SU-DHL-6 (cell line): Measurements from ENCODE around the gene PTPRA.

ENCODE experiments used
- H2AFZ ChIP-seq: fragments of 200-600 bp; sonication (generic); 2 replicates; pipeline ENCODE4 v1.6.1; 2014; ENCODE audit warnings: low read depth, mild to moderate bottlenecking, moderate library complexity, mixed read lengths, antibody characterized with exemption, low read length; ENCODE audit not compliant: severe bottlenecking
- H3F3A ChIP-seq: fragments of 200-600 bp; shearing (Covaris generic); 2 replicates; pipeline ENCODE4 v1.6.0; 2016; ENCODE audit warnings: antibody characterized with exemption, mild to moderate bottlenecking; ENCODE audit not compliant: insufficient read depth
- H3K27ac ChIP-seq: fragments of 200-600 bp; sonication (generic); 2 replicates; pipeline ENCODE4 v1.5.1; 2016; ENCODE audit warnings: low read depth, mild to moderate bottlenecking, low read length, moderate library complexity, mixed read lengths
- H3K27me3 ChIP-seq: fragments of 200-600 bp; sonication (generic), shearing (Covaris generic); 2 replicates; pipeline ENCODE4 v1.6.0; 2014; ENCODE audit warnings: mild to moderate bottlenecking, low read length
- H3K36me3 ChIP-seq: fragments of 200-600 bp; sonication (generic); 2 replicates; pipeline ENCODE4 v1.6.1; 2014; ENCODE audit warnings: mild to moderate bottlenecking, low read length, mixed read lengths
- H3K4me2 ChIP-seq: fragments of 300-600, 200-600 bp; shearing (Covaris generic), sonication (generic); 2 replicates; pipeline ENCODE4 v1.6.0; 2014; ENCODE audit warnings: low read length, low read depth, mild to moderate bottlenecking; ENCODE audit not compliant: poor library complexity, severe bottlenecking
- H3K4me3 ChIP-seq: fragments of 200-600 bp; sonication (generic); 2 replicates; pipeline ENCODE4 v1.5.1; 2014; ENCODE audit warnings: antibody characterized with exemption, low read length, mild to moderate bottlenecking, mixed read lengths; ENCODE audit not compliant: insufficient read depth, poor library complexity, severe bottlenecking
- H3K79me2 ChIP-seq: fragments of 200-600 bp; sonication (generic); 2 replicates; pipeline ENCODE4 v1.6.1; 2014; ENCODE audit warnings: mild to moderate bottlenecking, low read length, moderate library complexity; ENCODE audit not compliant: insufficient read depth
- H3K9ac ChIP-seq: fragments of 200-600 bp; sonication (generic); 2 replicates; pipeline ENCODE4 v1.7.0; 2014; ENCODE audit warnings: mild to moderate bottlenecking, low read length
- H3K9me2 ChIP-seq: fragments of 200-600 bp; sonication (generic); replicated peaks from 2 replicates; pipeline ENCODE4 v1.6.1; 2014; ENCODE audit warnings: low read length; ENCODE audit not compliant: insufficient read depth
- H3K9me3 ChIP-seq: fragments of 200-600 bp; sonication (generic); 2 replicates; pipeline ENCODE4 v1.6.1; 2014; ENCODE audit warnings: low read length, mixed read lengths; ENCODE audit not compliant: insufficient read depth
- H4K20me1 ChIP-seq: fragments of 200-600 bp; sonication (generic); 2 replicates; pipeline ENCODE4 v1.6.1; 2014; ENCODE audit warnings: low read depth, mild to moderate bottlenecking, antibody characterized with exemption, low read length, moderate library complexity, mixed read lengths
- EZH2phosphoT487 ChIP-seq: fragments of 200-600 bp; sonication (generic), shearing (Covaris generic); conservative IDR thresholded peaks from 2 replicates; pipeline ENCODE4 v1.6.1; 2018; ENCODE audit warnings: mild to moderate bottlenecking, antibody characterized with exemption, low read length, moderate library complexity, mixed read lengths
- TF ChIP-seq, protein P1 (sequence below): fragments of 200-600 bp; sonication (generic); IDR thresholded peaks from one replicate; pipeline ENCODE4 v1.5.1; 2017; ENCODE audit warnings: antibody characterized with exemption, mild to moderate bottlenecking, low read length, moderate library complexity; ENCODE audit not compliant: insufficient read depth, poor library complexity, severe bottlenecking

The PTPRA gene

DNA sequence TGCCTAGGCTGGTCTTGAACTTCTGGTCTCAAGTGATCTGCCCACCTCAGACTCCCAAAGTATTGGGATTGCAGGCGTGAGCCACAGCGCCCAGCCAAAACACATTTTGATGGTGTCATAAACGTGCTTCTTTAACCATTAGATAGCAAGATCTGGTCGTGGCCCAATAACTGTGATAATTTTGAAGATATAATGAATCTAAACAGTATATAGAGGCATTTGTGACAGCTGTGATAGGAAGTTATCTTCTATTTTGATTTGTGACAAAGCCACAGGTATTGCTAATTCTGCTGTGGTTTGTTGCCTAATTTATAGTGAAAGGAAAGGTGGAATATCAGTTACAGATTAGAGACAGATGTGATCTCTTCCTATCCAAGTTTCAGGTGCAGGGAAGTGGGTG lies 197.4 kb downstream of the PTPRA start:
- Histone ChIP-seq H3K79me2 (no peaks in the 10 kb centered on the region), H4K20me1 (no peaks in the 10 kb centered on the region), H3K27ac (no peak overlapping the region), H3K4me2 (no peak overlapping the region), H3F3A (no peaks in the 10 kb centered on the region), H3K27me3 (no peaks in the 10 kb centered on the region), H3K9me2 (no peaks in the 10 kb centered on the region), H2AFZ (no peak overlapping the region), H3K4me3 (no peak overlapping the region), H3K9me3 (no peaks in the 10 kb centered on the region), H3K9ac (no peak overlapping the region), H3K36me3 (no peaks in the 10 kb centered on the region)
- TF ChIP-seq, protein P1, sequence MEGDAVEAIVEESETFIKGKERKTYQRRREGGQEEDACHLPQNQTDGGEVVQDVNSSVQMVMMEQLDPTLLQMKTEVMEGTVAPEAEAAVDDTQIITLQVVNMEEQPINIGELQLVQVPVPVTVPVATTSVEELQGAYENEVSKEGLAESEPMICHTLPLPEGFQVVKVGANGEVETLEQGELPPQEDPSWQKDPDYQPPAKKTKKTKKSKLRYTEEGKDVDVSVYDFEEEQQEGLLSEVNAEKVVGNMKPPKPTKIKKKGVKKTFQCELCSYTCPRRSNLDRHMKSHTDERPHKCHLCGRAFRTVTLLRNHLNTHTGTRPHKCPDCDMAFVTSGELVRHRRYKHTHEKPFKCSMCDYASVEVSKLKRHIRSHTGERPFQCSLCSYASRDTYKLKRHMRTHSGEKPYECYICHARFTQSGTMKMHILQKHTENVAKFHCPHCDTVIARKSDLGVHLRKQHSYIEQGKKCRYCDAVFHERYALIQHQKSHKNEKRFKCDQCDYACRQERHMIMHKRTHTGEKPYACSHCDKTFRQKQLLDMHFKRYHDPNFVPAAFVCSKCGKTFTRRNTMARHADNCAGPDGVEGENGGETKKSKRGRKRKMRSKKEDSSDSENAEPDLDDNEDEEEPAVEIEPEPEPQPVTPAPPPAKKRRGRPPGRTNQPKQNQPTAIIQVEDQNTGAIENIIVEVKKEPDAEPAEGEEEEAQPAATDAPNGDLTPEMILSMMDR: no peak
- no peak for TF ChIP-seq EZH2phosphoT487

GRCh38 chr20:3071266-3071609 lies 198.0 kb downstream of the PTPRA start:
- no peaks in the 10 kb centered on the region for H3K9me2 ChIP-seq
- no peaks in the 10 kb centered on the region for H3K9me3 ChIP-seq
- no peaks in the 10 kb centered on the region for H3K27me3 ChIP-seq
- no peak overlapping the region for H3K9ac ChIP-seq
- no peaks in the 10 kb centered on the region for H3F3A ChIP-seq
- H3K79me2 ChIP-seq: no peaks in the 10 kb centered on the region
- no peak overlapping the region for H3K27ac ChIP-seq
- H2AFZ ChIP-seq: no peak overlapping the region
- no peaks in the 10 kb centered on the region for H4K20me1 ChIP-seq
- H3K36me3 ChIP-seq: no peaks in the 10 kb centered on the region
- no peak overlapping the region for H3K4me2 ChIP-seq
- H3K4me3 ChIP-seq: no peak overlapping the region
- TF ChIP-seq, protein P1: no peak
- no peak for TF ChIP-seq EZH2phosphoT487

GRCh38 chr20:3071610-3072529 lies 198.6 kb downstream of the PTPRA start, which contains the start of gene OXT:
TSS of gene OXT (plus strand) at chr20:3071620. CDS start at chr20:3071656, 36 bp downstream.
- no peaks in the 10 kb centered on the region for H3K79me2 ChIP-seq
- H2AFZ ChIP-seq: no peak within 1 kb of the TSS
- no peaks in the 10 kb centered on the region for H3K36me3 ChIP-seq
- no peak within 1 kb of the TSS for H3K9ac ChIP-seq
- no peak within 1 kb of the TSS for H3K4me2 ChIP-seq
- no peak within 1 kb of the TSS for H3K4me3 ChIP-seq
- no peaks in the 10 kb centered on the region for H3K9me2 ChIP-seq
- H4K20me1 ChIP-seq: no peaks in the 10 kb centered on the region
- H3F3A ChIP-seq: no peaks in the 10 kb centered on the region
- TF ChIP-seq EZH2phosphoT487: no peak
- TF ChIP-seq, protein P1: no peak
- no peaks in the 10 kb centered on the region for H3K27me3 ChIP-seq
- H3K27ac ChIP-seq: no peak within 1 kb of the TSS
- no peaks in the 10 kb centered on the region for H3K9me3 ChIP-seq
